CD4-positive, alpha-beta T cell treated with Interleukin-17A for 1 hour (primary cell): ENCODE results near the gene PRCP.

Experiments used
- DNase-seq: peaks from one replicate; pipeline ENCODE4 v3.0.0-alpha.2; 2020

Gene PRCP

DNA sequence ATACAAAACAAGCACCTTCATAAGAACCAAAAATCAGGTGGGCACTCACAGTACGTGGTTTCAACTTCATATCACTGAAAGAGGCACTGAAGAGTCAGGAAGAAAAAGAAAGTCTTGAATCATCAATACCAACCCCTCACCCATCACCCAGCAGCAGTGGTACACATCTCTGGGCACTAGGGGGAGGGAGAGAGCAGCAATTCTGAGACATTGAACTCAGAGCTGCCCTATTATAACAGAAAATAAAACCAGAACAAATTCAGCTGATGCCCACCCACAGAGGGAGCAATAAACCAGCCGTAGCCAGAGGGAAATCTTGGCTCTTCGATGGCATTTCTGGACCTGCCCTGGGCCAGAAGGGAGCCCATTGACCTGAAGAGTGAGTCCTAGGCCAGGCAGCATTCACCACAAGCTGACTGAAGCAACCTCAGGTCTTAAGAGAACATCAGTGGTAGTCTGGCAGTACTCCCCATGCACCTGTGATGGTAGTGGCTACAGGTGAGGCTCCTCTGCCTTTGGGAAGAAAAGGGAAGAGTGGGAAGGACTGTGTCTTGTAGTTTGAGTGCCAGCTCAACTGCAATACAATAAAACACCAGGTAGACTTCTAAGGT, 124.4 kb downstream of the PRCP start:
- peak; percentile 42 for DNase-seq

DNA sequence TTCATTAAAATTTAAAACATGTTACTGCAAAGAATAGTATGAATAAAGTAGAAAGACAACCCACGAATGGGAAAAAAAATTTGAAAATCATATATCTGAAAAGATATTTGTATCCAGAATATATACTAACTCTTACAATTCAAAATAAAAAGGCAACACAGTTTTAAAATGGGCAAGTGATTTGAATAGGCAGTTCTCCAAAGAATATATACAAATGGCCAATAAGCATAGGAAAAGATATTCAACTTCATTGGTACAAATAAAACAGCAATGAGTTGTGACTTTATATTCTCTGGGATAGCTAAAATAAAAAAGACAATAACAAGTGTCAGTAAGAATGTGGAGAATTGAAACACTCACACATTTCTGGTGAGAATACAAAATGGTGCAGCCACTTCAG, 125.0 kb downstream of the PRCP start:
- DNase-seq, result no peak
